Glomerular endothelial cell (primary cell): ENCODE measurements around the gene VSTM5. TPM values are rescaled to one million over a fixed set of nuclear protein-coding genes. Genes with fewer than 3 reads are reported as not detected.

Source experiments
- DNase-seq: peaks from one replicate; pipeline ENCODE4 v3.0.0-alpha.2; 2011; ENCODE audit warnings: low read depth, low spot score; ENCODE audit errors: extremely low read depth
- total RNA-seq: library from RNA; depleted of rRNA; stranded (reverse); fragments of >200 nt; gene quantifications from 2 replicates; pipeline ENCODE4 v1.2.3, GENCODE V29; 2015

VSTM5 gene
- total RNA-seq, 1 donor from 2014 or later: not detected

DNA sequence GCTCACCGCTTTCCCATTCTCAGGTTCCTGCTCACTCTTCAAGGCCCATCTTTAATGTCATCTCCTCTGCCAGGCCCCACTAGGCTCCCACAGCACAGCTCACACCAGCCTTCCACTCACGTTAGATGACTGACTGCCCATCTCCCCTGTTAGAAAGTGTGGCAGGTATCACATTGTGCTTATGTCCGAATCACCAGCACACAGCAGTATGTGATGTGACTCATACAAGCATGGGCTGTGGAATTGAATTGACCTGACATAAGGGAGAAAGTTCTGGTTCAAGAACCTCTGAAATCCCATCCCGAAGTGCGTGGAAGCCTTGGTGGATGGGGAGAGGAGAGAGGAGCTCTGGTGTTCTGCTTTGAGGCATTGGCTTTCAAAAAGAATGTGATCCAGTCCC is 6.5 kb downstream of the VSTM5 start:
- no peak for DNase-seq

- no peak for DNase-seq
Observed at GRCh38 chr11:93842461-93842860, 8.0 kb downstream of the VSTM5 start.

DNA sequence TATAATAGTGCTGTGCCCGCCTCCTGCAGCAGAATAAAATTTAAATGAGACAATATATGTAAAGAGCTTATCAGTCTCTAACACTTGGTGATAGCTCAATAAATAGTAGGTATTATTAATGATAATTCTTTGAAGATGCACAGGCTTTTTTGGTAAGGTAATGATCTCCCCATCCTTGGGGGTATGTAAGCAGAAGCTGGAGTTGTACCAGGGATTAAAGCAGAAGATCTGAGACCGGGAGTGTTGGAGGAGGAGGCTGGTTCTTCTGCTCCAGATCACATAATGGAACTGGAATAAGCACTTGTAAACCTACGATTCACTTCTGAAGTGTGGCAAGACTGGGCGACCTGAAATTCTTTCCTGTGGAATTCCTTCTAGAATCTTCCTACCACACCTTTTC is 8.4 kb downstream of the VSTM5 start:
- no peak for DNase-seq

- no peak for DNase-seq
Observed at GRCh38 chr11:93841446-93841845, 9.0 kb downstream of the VSTM5 start.

GRCh38 chr11:93840981-93841380 is 9.4 kb downstream of the VSTM5 start:
- no peak for DNase-seq

DNA sequence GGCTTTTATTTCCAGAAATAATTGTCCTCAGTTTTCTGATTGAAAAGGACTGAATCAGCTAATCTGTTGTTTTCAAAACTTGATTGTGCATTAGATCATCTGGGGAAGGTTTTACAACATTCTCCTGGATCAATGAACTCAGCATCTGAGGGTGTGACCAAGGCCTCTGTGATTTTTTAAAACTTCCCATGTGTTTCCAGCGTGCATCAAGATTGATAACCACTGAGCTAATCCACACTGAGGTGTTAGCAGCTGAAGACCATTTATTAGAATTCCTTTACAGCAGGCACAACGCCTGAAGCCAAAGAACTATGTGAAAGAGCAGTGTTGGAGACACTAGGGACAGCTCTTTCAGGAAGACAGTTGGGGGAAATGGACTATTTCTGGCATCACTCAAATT is 10.2 kb downstream of the VSTM5 start:
- DNase-seq: no peak

- no peak for DNase-seq
Observed at GRCh38 chr11:93838967-93839366, 11.5 kb downstream of the VSTM5 start.

- DNase-seq: no peak
Observed at GRCh38 chr11:93832780-93833179, 17.6 kb downstream of the VSTM5 start.

GRCh38 chr11:93831343-93832127 is 18.9 kb downstream of the VSTM5 start:
- no peak for DNase-seq

GRCh38 chr11:93829598-93829997 is 20.8 kb downstream of the VSTM5 start:
- no peak for DNase-seq

DNA sequence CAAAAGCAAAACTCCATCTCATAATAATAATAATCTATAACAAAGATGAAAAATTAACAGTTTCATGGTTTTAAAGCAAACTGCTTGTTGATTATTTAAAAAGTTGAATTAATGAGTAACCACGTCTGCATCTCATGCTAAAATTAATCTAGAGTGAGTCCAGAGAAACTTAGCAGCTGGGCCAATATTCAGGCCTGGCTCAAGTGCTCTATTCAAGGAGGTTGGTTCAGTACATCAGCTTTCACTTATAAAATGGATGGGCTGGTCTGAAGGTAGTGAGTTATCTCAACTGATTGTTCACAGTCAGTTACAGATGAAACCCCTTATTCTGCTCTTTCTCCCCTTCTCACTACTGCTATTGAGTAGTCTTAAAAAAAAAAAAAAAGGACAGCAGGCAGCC is 23.1 kb downstream of the VSTM5 start:
- DNase-seq: no peak

GRCh38 chr11:93823210-93823609 is 27.2 kb downstream of the VSTM5 start:
- DNase-seq: no peak

GRCh38 chr11:93822359-93822758 is 28.1 kb downstream of the VSTM5 start:
- DNase-seq: no peak

- DNase-seq: no peak
Observed at GRCh38 chr11:93821617-93822016, 28.8 kb downstream of the VSTM5 start.

- no peak for DNase-seq
Observed at GRCh38 chr11:93820847-93821246, 29.6 kb downstream of the VSTM5 start.

DNA sequence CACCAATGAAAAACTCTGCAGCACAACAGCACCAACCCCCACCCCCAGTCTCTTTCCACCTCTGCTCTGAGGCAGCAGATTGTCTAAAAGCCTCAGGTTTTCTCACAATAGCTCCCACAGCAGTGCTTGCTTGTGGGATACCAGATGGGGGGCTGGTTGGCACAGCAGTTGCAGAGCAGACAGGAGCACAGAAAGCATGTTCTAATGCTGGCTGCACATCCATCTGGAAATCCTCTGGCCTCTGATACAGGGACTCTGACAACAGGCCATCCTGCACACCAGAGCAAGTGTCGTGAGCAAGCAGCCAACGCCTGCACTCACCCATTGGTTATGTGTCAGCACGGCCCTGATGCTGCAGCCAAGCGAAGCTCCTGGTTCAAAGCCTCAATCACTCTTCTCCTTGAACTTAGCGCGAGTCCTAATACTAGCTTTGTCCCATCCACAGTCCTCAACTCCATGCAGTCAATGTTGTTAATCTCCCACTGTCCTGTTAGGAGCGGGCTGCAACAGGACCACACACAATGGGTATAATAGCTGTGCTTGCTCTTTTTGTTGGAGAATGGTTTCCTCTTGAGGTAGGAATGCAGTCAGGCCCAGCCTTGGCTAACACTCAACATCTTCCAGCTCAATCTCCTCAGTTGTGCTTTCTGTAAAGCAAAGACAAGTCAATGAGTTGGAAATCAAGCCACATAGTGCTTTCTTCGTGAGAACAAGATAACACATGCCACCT is 30.3 kb downstream of the VSTM5 start:
- no peak for DNase-seq

- DNase-seq: no peak
Observed at GRCh38 chr11:93817426-93818348, 32.7 kb downstream of the VSTM5 start.

- no peak for DNase-seq
Observed at GRCh38 chr11:93814966-93815633, 35.3 kb downstream of the VSTM5 start.

GRCh38 chr11:93813974-93814373 is 36.4 kb downstream of the VSTM5 start:
- DNase-seq: no peak

- DNase-seq: no peak
Observed at GRCh38 chr11:93807980-93808379, 42.4 kb downstream of the VSTM5 start.

DNA sequence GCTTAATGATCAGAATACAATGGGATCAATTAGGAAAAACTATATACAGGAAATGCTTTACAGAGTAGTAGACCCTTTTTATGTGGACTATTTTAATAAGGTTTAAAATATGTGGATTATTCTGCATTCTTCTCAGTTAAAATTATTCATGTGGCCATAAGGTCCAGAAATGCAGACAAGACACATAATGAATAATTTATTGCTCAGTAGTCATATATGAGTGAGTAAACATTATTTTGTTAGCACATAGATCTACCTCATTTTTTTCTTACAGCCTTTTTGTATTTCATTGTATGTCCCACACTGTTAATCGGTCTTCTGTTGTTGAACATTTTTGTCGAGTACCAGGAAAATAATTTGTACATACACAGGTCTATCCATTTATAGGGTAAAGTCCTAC is 45.5 kb downstream of the VSTM5 start:
- DNase-seq: no peak
